KOPT-K1 (cell line): ENCODE measurements around the gene HOXC6.

Experiments
- H3K27ac ChIP-seq: fragments of 200-600 bp; sonication (generic); 2 replicates; pipeline ENCODE4 v1.5.1; 2016; ENCODE audit warnings: antibody characterized with exemption, mild to moderate bottlenecking, low read depth, low read length; ENCODE audit not compliant: poor library complexity, severe bottlenecking
- H3K36me3 ChIP-seq: fragments of 200-600 bp; sonication (generic); 2 replicates; pipeline ENCODE4 v1.5.1; 2017; ENCODE audit warnings: antibody characterized with exemption, mild to moderate bottlenecking, low read length, moderate library complexity; ENCODE audit not compliant: insufficient read depth
- H3K9me3 ChIP-seq: fragments of 200-600 bp; sonication (generic); 2 replicates; pipeline ENCODE4 v1.5.1; 2017; ENCODE audit warnings: antibody characterized with exemption, low read length, mild to moderate bottlenecking; ENCODE audit not compliant: insufficient read depth, poor library complexity, severe bottlenecking

The HOXC6 gene

GRCh38 chr12:54024581-54025305 lies 3.5 kb upstream of the HOXC6 start:
- no peaks in the 10 kb centered on the region for H3K36me3 ChIP-seq

GRCh38 chr12:54025499-54026405 lies 2.5 kb upstream of the HOXC6 start:
- Histone ChIP-seq H3K9me3 (no peaks in the 10 kb centered on the region), H3K36me3 (no peaks in the 10 kb centered on the region), H3K27ac (no peak overlapping the region)

More at GRCh38 chr12:54024581-54025305, 3.5 kb upstream of the HOXC6 start:
- Histone ChIP-seq H3K27ac (no peak overlapping the region), H3K9me3 (no peaks in the 10 kb centered on the region)

GRCh38 chr12:54026640-54027441 lies 1.4 kb upstream of the HOXC6 start:
- Histone ChIP-seq H3K27ac (no peak overlapping the region), H3K9me3 (no peaks in the 10 kb centered on the region), H3K36me3 (no peaks in the 10 kb centered on the region)

GRCh38 chr12:54027442-54027786 lies 826 bp upstream of the HOXC6 start:
- Histone ChIP-seq H3K27ac (no peak overlapping the region), H3K9me3 (no peaks in the 10 kb centered on the region), H3K36me3 (no peaks in the 10 kb centered on the region)

GRCh38 chr12:54029529-54030441 lies 1.5 kb downstream of the HOXC6 start:
- Histone ChIP-seq H3K27ac (no peak overlapping the region), H3K36me3 (no peaks in the 10 kb centered on the region), H3K9me3 (no peaks in the 10 kb centered on the region)

- H3K27ac ChIP-seq = no peak overlapping the region
These were observed 2.2 kb downstream of the HOXC6 start for GRCh38 chr12:54030442-54030801.

GRCh38 chr12:54030889-54031471 lies 2.7 kb downstream of the HOXC6 start:
- H3K27ac ChIP-seq = no peak overlapping the region
- no peaks in the 10 kb centered on the region for H3K36me3 ChIP-seq
- no peaks in the 10 kb centered on the region for H3K9me3 ChIP-seq

More at GRCh38 chr12:54030442-54030801, 2.2 kb downstream of the HOXC6 start:
- Histone ChIP-seq H3K36me3 (no peaks in the 10 kb centered on the region), H3K9me3 (no peaks in the 10 kb centered on the region)

GRCh38 chr12:54031480-54031879 lies 3.2 kb downstream of the HOXC6 start:
- Histone ChIP-seq H3K27ac (no peak overlapping the region), H3K36me3 (no peaks in the 10 kb centered on the region), H3K9me3 (no peaks in the 10 kb centered on the region)

- H3K36me3 ChIP-seq = no peaks in the 10 kb centered on the region
These were observed 3.9 kb downstream of the HOXC6 start for GRCh38 chr12:54032086-54032619.

GRCh38 chr12:54032627-54033100 lies 4.4 kb downstream of the HOXC6 start, which contains the start of gene HOXC5:
HOXC5 (plus strand) TSS chr12:54033050; CDS start chr12:54033123, 73 bp downstream.
- Histone ChIP-seq H3K27ac (no peak within 1 kb of the TSS), H3K36me3 (no peaks in the 10 kb centered on the region), H3K9me3 (no peaks in the 10 kb centered on the region)

More at GRCh38 chr12:54032086-54032619, 3.9 kb downstream of the HOXC6 start:
- H3K27ac ChIP-seq = no peak overlapping the region
- H3K9me3 ChIP-seq = no peaks in the 10 kb centered on the region

- no peaks in the 10 kb centered on the region for H3K9me3 ChIP-seq
These were observed 5.1 kb downstream of the HOXC6 start for GRCh38 chr12:54033106-54033979.

GRCh38 chr12:54033980-54034784 lies 5.9 kb downstream of the HOXC6 start:
- Histone ChIP-seq H3K27ac (no peak overlapping the region), H3K36me3 (no peaks in the 10 kb centered on the region), H3K9me3 (no peaks in the 10 kb centered on the region)

More at GRCh38 chr12:54033106-54033979, 5.1 kb downstream of the HOXC6 start:
- Histone ChIP-seq H3K27ac (no peak overlapping the region), H3K36me3 (no peaks in the 10 kb centered on the region)
